K562 (cell line): Measurements from ENCODE around the gene PDCL3. TPM values are rescaled to one million over a fixed set of nuclear protein-coding genes. Genes with fewer than 3 reads are reported as not detected.
A peak's percentile ranks its signal among the peaks of the same experiment; 100 is the strongest.

Experiments used
- CHD1 ChIP-seq: fragments of 200-600 bp; sonication (generic); IDR thresholded peaks from one replicate; pipeline ENCODE4 v1.6.1; 2012; ENCODE audit warnings: mild to moderate bottlenecking, moderate library complexity, low read length, inconsistent platforms
- NCOA6 ChIP-seq: fragments of 450-650 bp; IDR thresholded peaks from 2 replicates; pipeline ENCODE4 v1.6.1; 2017; ENCODE audit warnings: mild to moderate bottlenecking
- PHF21A ChIP-seq: fragments of 450-650 bp; IDR thresholded peaks from 2 replicates; pipeline ENCODE4 v1.6.1; 2017; ENCODE audit warnings: low read depth, borderline replicate concordance
- RBFOX2 ChIP-seq: fragments of 200-400 bp; formaldehyde crosslinking; IDR thresholded peaks from 2 replicates; pipeline ENCODE4 v1.6.1; 2017; ENCODE audit warnings: low read depth, mild to moderate bottlenecking, low read length, moderate library complexity
- SUPT5H ChIP-seq: fragments of 450-650 bp; IDR thresholded peaks from 2 replicates; pipeline ENCODE4 v1.6.1; 2016
- ZNF121 ChIP-seq: sonication (generic); formaldehyde crosslinking; conservative IDR thresholded peaks from 2 replicates; pipeline ENCODE4 v1.8.0; 2022; ENCODE audit warnings: missing genetic modification reagents
- polyA plus RNA-seq, 8 experiments: library from polyadenylated mRNA; depleted of rRNA in 4 of 8; stranded (reverse) in 5 of 8; unstranded in 3 of 8; fragments of >200 nt; fragmentation: Nextera tagmentation in 2 of 8; fragmentation: Illumina TruSeq in 1 of 8; extraction: Ambion mirVana in 2 of 8; extraction: Trizol in 1 of 8; gene quantifications; 2 replicates each; pipeline versions ENCODE4 v1.2.1 to v1.2.3, GENCODE V29; 2011 to 2014; ENCODE audit warnings: inconsistent platforms in 1 of 8, missing spikeins in 1 of 8
- total RNA-seq, 7 experiments: library from RNA; depleted of rRNA in 6 of 7; stranded (reverse); fragments of >200 nt in 6 of 7; fragmentation: Illumina TruSeq in 2 of 7; extraction: Trizol in 2 of 7; gene quantifications; 2 replicates each; pipeline versions ENCODE4 v1.2.1 to v1.2.3, GENCODE V29; 2011 to 2021; ENCODE audit warnings: low replicate concordance in 1 of 7
- TF ChIP-seq, protein P1 (sequence below), 2 experiments: fragments of 450-650 bp; IDR thresholded peaks; 2 replicates each; pipeline ENCODE4 v1.6.1; 2016; ENCODE audit warnings: mild to moderate bottlenecking in 2 of 2, borderline replicate concordance in 1 of 2, low read depth in 1 of 2, moderate library complexity in 1 of 2
- TF ChIP-seq, protein P2 (sequence below): IDR thresholded peaks from 2 replicates; pipeline ENCODE4 v1.6.1; 2011; ENCODE audit warnings: borderline replicate concordance, low read depth, mild to moderate bottlenecking, moderate library complexity, low read length; ENCODE audit not compliant: insufficient read depth, poor library complexity, severe bottlenecking

Gene PDCL3
- total and polyA plus RNA-seq, 9 of the 15 experiments (the other 6 are each of a cell fraction or from before 2014, with no cell fraction given), result 16.6 to 76.7 (median 26.9) TPM

DNA sequence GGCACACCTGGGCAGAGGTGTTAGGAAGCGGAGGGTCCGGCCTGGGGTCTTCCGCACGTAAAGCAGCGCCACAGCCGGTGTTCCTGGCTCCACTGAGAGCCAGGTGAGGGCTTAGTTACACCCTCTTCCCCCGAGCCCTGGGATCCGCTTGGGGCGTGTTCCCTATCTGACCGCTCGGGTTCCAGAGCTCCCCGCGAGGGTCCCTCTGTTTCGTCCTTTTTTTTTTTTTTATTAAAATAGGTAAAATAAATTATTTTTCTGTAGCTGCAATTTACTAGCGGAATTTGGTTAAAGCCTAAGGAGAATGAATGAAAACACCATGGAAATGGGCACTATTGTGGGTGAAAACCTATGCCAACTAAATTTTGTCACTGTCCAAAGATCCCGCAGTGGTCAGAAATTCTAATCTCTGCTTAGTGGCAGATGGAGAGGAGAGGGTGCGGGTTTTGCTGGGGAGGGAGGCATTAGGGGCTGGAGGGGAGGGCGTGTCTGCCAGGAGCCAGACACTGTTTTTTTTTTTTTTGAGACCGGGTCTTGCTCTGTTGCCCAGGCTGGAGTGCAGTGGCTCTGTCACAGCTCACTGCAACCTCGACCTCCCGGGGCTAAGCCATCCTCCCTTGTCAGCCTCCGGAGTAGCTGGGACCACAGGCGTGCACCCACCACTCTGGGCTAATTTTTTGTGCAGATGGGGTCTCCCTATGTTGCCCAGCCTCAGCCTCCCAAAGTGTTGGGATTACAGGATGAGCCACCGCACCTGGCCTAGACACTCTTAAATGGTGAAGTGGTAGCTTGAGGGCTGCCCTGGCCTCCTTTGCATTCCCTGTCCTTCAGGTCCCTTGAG, 834 bp downstream of the PDCL3 start (continued):
- TF ChIP-seq, protein P1, sequence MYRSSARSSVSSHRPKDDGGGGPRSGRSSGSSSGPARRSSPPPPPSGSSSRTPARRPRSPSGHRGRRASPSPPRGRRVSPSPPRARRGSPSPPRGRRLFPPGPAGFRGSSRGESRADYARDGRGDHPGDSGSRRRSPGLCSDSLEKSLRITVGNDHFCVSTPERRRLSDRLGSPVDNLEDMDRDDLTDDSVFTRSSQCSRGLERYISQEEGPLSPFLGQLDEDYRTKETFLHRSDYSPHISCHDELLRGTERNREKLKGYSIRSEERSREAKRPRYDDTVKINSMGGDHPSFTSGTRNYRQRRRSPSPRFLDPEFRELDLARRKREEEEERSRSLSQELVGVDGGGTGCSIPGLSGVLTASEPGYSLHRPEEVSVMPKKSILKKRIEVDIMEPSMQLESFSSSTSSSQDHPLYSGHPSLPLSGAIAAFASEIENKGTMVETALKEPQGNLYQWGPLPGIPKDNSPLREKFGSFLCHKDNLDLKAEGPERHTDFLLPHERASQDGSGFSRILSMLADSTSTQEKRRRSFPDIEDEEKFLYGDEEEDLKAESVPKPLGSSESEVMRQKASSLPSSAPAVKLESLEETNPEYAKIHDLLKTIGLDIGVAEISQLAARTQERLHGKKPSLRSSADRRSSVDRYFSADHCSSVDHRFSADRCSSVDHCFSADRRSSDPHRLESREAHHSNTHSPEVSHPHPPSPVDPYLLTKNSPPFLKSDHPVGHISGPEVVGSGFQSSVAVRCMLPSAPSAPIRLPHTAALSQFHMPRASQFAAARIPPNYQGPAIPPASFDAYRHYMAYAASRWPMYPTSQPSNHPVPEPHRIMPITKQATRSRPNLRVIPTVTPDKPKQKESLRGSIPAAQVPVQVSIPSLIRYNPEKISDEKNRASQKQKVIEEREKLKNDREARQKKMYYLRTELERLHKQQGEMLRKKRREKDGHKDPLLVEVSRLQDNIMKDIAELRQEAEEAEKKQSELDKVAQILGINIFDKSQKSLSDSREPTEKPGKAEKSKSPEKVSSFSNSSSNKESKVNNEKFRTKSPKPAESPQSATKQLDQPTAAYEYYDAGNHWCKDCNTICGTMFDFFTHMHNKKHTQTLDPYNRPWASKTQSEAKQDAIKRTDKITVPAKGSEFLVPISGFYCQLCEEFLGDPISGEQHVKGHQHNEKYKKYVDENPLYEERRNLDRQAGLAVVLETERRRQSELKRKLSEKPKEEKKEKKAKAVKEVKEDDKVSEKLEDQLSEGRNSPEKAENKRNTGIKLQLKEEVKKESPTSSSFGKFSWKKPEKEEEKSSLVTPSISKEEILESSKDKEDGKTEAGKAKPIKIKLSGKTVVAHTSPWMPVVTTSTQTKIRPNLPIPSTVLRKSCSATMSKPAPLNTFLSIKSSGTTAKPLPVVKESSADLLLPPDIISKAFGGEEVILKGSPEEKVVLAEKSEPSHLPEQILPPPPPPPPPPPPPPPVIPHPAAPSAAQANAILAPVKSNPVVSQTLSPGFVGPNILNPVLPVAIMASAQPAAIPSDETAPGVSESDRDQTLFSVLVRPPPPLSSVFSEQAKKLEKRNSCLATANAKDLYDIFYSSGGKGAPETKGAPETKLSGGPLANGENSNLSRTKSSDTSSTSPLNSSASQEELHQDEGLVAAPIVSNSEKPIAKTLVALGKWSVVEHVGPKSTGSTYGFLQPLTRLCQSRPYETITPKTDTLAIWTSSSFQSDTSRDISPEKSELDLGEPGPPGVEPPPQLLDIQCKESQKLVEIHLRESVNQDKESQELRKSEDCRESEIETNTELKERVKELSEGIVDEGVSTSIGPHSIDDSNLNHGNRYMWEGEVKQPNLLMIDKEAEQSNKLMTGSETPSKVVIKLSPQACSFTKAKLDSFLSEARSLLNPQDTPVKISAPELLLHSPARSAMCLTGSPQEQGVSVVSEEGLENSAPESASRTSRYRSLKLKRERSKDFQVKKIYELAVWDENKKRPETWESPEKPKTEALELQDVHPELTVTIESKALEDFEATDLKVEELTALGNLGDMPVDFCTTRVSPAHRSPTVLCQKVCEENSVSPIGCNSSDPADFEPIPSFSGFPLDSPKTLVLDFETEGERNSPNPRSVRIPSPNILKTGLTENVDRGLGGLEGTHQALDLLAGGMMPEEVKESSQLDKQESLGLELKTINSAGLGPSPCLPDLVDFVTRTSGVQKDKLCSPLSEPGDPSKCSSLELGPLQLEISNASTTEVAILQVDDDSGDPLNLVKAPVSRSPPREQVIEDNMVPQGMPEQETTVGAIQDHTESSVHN (IDR thresholded peaks at IDR 0.05; ENCODE audit: borderline replicate concordance in 1 of 2, low read depth in 1 of 2), result no peak; a peak in 1 of 4 replicates
- TF ChIP-seq RBFOX2 (no peak), PHF21A (no peak), ZNF121 (CRISPR knock-in tag) (peak; percentile 93), NCOA6 (no peak), SUPT5H (0 out of 2 replicates have a peak, but pooled peaks have one; percentile 22), CHD1 (peak; percentile 72)
- TF ChIP-seq, protein P2, sequence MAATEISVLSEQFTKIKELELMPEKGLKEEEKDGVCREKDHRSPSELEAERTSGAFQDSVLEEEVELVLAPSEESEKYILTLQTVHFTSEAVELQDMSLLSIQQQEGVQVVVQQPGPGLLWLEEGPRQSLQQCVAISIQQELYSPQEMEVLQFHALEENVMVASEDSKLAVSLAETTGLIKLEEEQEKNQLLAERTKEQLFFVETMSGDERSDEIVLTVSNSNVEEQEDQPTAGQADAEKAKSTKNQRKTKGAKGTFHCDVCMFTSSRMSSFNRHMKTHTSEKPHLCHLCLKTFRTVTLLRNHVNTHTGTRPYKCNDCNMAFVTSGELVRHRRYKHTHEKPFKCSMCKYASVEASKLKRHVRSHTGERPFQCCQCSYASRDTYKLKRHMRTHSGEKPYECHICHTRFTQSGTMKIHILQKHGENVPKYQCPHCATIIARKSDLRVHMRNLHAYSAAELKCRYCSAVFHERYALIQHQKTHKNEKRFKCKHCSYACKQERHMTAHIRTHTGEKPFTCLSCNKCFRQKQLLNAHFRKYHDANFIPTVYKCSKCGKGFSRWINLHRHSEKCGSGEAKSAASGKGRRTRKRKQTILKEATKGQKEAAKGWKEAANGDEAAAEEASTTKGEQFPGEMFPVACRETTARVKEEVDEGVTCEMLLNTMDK, result peak; percentile 16
